ENCODE results near the gene SMS.

Gene SMS

GRCh38 chrX:22041907-22042530 lies 101.5 kb downstream of the SMS start:
- DNase-seq: no peak

GRCh38 chrX:22043872-22044271 lies 103.4 kb downstream of the SMS start:
- DNase-seq: no peak
